Femur (tissue), 1 donor: Measurements from ENCODE around the gene CCL25.
"Not testable (repeated sequence)": the region's sequence is repeated elsewhere in the genome, so short reads cannot be mapped to it uniquely, and the experiment has no call there.

Source experiments
- DNase-seq: peaks from one replicate; pipeline ENCODE4 v3.0.0-alpha.2; 2017

CCL25 gene

GRCh38 chr19:8052464-8052859 lies at the start of gene CCL25:
TSS of gene CCL25 (plus strand) at chr19:8052760. CDS start at chr19:8053050, 290 bp downstream.
- no peak for DNase-seq

GRCh38 chr19:8004001-8004400 lies 48.6 kb upstream of the CCL25 start:
- no peak for DNase-seq

- DNase-seq, result peak; percentile 36
Observed at GRCh38 chr19:8004723-8005513, 47.6 kb upstream of the CCL25 start.

- DNase-seq, result peak; percentile 92
Observed at GRCh38 chr19:8005534-8006256, 46.9 kb upstream of the CCL25 start, which contains the start of gene ELAVL1. TSS of gene ELAVL1 (minus strand) at chr19:8005641. CDS start at chr19:7991815, 13,826 bp downstream.

- DNase-seq, result peak; percentile 40
Observed at GRCh38 chr19:8017808-8018207, 34.8 kb upstream of the CCL25 start.

- DNase-seq, result no peak
Observed at GRCh38 chr19:8020681-8021080, 31.9 kb upstream of the CCL25 start.

GRCh38 chr19:8021374-8021773 lies 31.2 kb upstream of the CCL25 start:
- DNase-seq, result no peak

GRCh38 chr19:8022275-8022674 lies 30.3 kb upstream of the CCL25 start:
- no peak for DNase-seq

GRCh38 chr19:8023371-8023770 lies 29.2 kb upstream of the CCL25 start:
- no peak for DNase-seq

GRCh38 chr19:8024256-8024655 lies 28.3 kb upstream of the CCL25 start:
- DNase-seq, result not testable (repeated sequence)

GRCh38 chr19:8025316-8025715 lies 27.2 kb upstream of the CCL25 start:
- no peak for DNase-seq

- DNase-seq, result peak; percentile 43
Observed at GRCh38 chr19:8028951-8029491, 23.5 kb upstream of the CCL25 start.

GRCh38 chr19:8030960-8031359 lies 21.6 kb upstream of the CCL25 start:
- DNase-seq, result no peak

- not testable (repeated sequence) for DNase-seq
Observed at GRCh38 chr19:8033287-8034177, 19.0 kb upstream of the CCL25 start.

- DNase-seq, result no peak
Observed at GRCh38 chr19:8034178-8034525, 18.4 kb upstream of the CCL25 start.

GRCh38 chr19:8036434-8037099 lies 16.0 kb upstream of the CCL25 start:
- peak; percentile 69 for DNase-seq

- no peak for DNase-seq
Observed at GRCh38 chr19:8038815-8039214, 13.7 kb upstream of the CCL25 start.

- DNase-seq, result no peak
Observed at GRCh38 chr19:8039231-8039630, 13.3 kb upstream of the CCL25 start.

- no peak for DNase-seq
Observed at GRCh38 chr19:8041531-8041931, 11.0 kb upstream of the CCL25 start.

GRCh38 chr19:8042900-8043299 lies 9.7 kb upstream of the CCL25 start:
- no peak for DNase-seq

- DNase-seq, result no peak
Observed at GRCh38 chr19:8044018-8044417, 8.5 kb upstream of the CCL25 start.

- DNase-seq, result no peak
Observed at GRCh38 chr19:8045872-8046568, 6.5 kb upstream of the CCL25 start.
